BLaER1 treated with 17β-estradiol and CSF1 and Interleukin-3, amounts not matched to agents 10 nM and 100 nM (cell line): ENCODE data around the gene SVIL.
"Not testable (repeated sequence)": the region's sequence is repeated elsewhere in the genome, so short reads cannot be mapped to it uniquely, and the experiment has no call there.

Source experiments
- H3K27ac ChIP-seq, 11 experiments: shearing (Covaris generic); formaldehyde crosslinking; 2 replicates each; pipeline ENCODE4 v1.8.1; 2022
- H3K27me3 ChIP-seq, 11 experiments: shearing (Covaris generic); formaldehyde crosslinking; 2 replicates each; pipeline ENCODE4 v1.8.1; 2022
- H3K36me3 ChIP-seq, 11 experiments: shearing (Covaris generic); formaldehyde crosslinking; 2 replicates each; pipeline ENCODE4 v1.8.1; 2022
- H3K4me1 ChIP-seq, 10 experiments: shearing (Covaris generic); formaldehyde crosslinking; 2 replicates each; pipeline ENCODE4 v1.8.1; 2022
- H3K4me2 ChIP-seq, 11 experiments: shearing (Covaris generic); formaldehyde crosslinking; 2 replicates each; pipeline ENCODE4 v1.8.1; 2022
- H3K4me3 ChIP-seq, 10 experiments: shearing (Covaris generic); formaldehyde crosslinking; 2 replicates each; pipeline ENCODE4 v1.8.1; 2022
- H3K9ac ChIP-seq, 11 experiments: shearing (Covaris generic); formaldehyde crosslinking; 2 replicates each; pipeline ENCODE4 v1.8.1; 2022
- H3K9me3 ChIP-seq, 11 experiments: shearing (Covaris generic); formaldehyde crosslinking; replicated peaks in 1 of 11; 2 replicates each; pipeline ENCODE4 v1.8.1; 2022
- H4K20me1 ChIP-seq, 11 experiments: shearing (Covaris generic); formaldehyde crosslinking; 2 replicates each; pipeline ENCODE4 v1.8.1; 2022
- Cebpa-rat ChIP-seq, 11 experiments: shearing (Covaris generic); IDR thresholded peaks; 2 replicates each; pipeline ENCODE4 v1.8.1; 2022

Gene SVIL

DNA sequence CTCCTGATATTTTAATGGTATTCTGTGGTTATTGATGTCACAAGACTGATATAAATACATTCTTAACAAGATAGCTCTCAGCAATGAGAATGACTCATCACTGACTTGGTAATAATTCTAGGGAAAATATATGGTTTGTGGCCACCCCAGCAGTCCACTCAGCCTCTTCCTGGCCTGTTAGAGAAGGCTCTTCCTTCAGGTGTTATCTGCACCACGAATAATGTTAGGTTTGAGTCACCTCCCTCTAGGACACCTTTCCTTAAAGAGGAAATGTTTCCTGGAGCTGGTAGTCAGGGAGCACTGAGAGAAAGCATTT is 163.3 kb downstream of the SVIL start:
- Histone ChIP-seq H3K4me1 (peaks cover 0 to 16% (median 11%) of the 10 kb centered on the region in 10 experiments; a peak in 12 of 20 replicates), H3K9me3 (no peaks in the 10 kb centered on the region), H3K9ac (no peak overlapping the region), H3K4me2 (peak overlapping the region in 4 of 11 experiments; percentile 24 to 57 (median 33); a peak in 7 of 22 replicates), H3K27ac (no peak overlapping the region), H3K4me3 (no peak overlapping the region), H3K36me3 (peaks cover 37 to 73% (median 57%) of the 10 kb centered on the region in 11 experiments; a peak in 21 of 22 replicates), H3K27me3 (no peaks in the 10 kb centered on the region), H4K20me1 (peaks cover 0 to 5% (median 0%) of the 10 kb centered on the region in 11 experiments; a peak in 3 of 22 replicates)
- no peak for TF ChIP-seq Cebpa-rat (IDR thresholded peaks at IDR 0.05)

DNA sequence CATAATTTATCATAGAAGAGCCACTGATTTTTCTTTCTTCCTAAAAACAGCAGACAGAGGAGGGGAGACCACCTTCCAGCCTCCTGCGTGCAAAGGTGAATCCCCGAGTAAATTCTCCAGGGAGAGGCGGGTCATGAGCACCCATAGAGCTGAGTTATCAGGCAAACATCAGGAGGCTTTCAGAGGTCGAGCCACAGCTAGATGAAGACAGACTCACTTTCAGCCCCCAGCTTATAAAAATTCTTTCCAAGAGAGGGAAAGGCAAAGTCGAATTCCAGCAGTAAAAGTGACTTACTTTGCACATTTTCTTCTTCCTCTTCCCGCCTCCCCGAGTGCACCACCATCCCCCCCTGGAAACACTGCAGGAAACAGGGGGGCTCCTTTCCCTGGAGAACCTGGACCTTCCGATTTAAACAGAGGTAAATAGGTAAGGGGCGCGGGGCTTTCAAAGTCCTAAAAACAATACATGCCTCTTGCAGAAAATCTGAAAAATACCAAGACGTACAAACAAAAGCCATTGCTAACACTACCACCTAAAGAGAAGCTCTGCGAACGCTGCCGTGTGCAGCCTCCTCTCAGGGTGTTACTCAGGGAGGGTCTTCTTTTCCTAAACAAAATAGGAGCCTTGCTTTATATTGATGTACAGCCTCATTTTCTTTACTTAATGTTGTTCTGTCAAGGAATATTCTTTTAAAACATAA is 163.8 kb downstream of the SVIL start:
- no peaks in the 10 kb centered on the region for H3K27me3 ChIP-seq
- no peaks in the 10 kb centered on the region for H3K9me3 ChIP-seq
- H3K27ac ChIP-seq = peak overlapping the region in 1 of 11 experiments; percentile 20; a peak in 1 of 22 replicates
- H3K4me2 ChIP-seq = peak overlapping the region in 4 of 11 experiments; percentile 24 to 57 (median 33); a peak in 8 of 22 replicates
- H3K4me1 ChIP-seq = peaks cover 0 to 16% (median 11%) of the 10 kb centered on the region in 10 experiments; a peak in 12 of 20 replicates
- H3K4me3 ChIP-seq = no peak overlapping the region
- no peak overlapping the region for H3K9ac ChIP-seq
- TF ChIP-seq Cebpa-rat (IDR thresholded peaks at IDR 0.05) = no peak
- peaks cover 0 to 5% (median 0%) of the 10 kb centered on the region in 11 experiments; a peak in 3 of 22 replicates for H4K20me1 ChIP-seq
- peaks cover 37 to 75% (median 57%) of the 10 kb centered on the region in 11 experiments; a peak in 21 of 22 replicates for H3K36me3 ChIP-seq

DNA sequence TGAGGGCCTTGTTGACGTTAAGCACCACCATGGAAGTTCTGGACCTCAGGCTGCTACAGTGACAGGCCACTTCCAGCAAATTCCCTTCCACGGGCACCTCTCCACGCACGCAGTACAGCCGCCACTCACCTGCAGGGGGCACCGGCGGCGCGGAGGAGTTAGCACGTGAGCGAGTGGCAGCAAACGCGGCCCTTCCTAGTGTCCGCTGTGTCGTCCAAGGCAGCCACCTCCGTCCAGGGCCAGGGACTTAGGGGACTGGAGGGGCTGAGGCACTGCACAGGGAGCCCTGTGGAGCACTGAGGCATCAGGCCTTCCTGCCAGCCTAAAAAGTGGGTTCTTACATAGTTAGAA is 164.4 kb downstream of the SVIL start:
- H3K36me3 ChIP-seq = peaks cover 38 to 77% (median 60%) of the 10 kb centered on the region in 11 experiments; a peak in 21 of 22 replicates
- H3K27me3 ChIP-seq = no peaks in the 10 kb centered on the region
- H3K9me3 ChIP-seq = no peaks in the 10 kb centered on the region
- peaks cover 0 to 16% (median 11%) of the 10 kb centered on the region in 10 experiments; a peak in 12 of 20 replicates for H3K4me1 ChIP-seq
- H4K20me1 ChIP-seq = peaks cover 0 to 5% (median 0%) of the 10 kb centered on the region in 11 experiments; a peak in 3 of 22 replicates
- no peak overlapping the region for H3K4me2 ChIP-seq
- H3K4me3 ChIP-seq = no peak overlapping the region
- H3K27ac ChIP-seq = no peak overlapping the region
- no peak overlapping the region for H3K9ac ChIP-seq
- TF ChIP-seq Cebpa-rat (IDR thresholded peaks at IDR 0.05) = no peak

DNA sequence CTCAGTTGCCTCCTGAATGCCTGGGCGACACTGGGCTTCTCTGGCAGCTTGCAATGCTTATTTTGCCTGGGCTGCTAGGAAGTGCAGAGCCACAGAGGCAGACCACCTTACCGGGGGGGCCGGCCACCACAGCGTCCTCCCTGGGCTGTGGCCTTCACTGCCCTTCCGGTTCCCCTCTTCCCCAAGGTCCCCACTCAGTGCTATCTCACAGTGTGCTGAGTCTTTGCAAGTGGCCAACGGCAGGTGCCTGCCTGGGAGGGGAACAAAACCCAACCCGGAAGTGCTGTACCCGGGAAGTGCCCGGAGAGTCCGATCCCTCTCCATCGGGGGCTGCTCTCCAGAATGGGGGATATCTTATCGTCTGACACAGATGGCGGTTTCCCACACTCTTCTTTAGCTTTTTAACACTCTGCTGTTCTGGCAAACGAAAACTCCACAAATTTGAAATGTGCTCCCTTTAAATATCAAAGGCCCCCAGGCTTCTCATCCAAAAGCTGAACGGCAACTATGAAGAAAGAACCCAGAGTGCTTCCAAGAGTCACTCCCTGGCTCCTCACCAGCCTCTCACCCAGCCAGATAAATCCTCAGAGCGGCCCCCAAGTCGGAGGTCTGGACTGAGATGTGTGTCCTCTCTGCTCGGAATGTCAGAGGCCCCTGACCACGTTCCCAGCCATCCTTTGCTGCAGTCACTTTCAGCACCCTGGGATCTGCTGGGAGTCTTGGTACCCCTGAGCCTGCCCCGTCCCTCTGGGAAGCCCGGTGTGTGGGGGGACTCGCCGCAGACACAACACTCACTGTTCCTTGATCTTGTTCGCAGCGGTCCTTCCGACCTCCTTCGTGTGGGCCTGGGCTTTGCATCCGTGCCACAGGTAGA is 165.1 kb downstream of the SVIL start:
- 0 out of 22 replicates have a peak, but pooled peaks cover 0 to 4% (median 0%) of the 10 kb centered on the region in 11 experiments for H3K9me3 ChIP-seq
- no peaks in the 10 kb centered on the region for H3K27me3 ChIP-seq
- H3K36me3 ChIP-seq = peaks cover 44 to 83% (median 65%) of the 10 kb centered on the region in 11 experiments; a peak in 21 of 22 replicates
- peaks cover 0 to 16% (median 11%) of the 10 kb centered on the region in 10 experiments; a peak in 12 of 20 replicates for H3K4me1 ChIP-seq
- H3K9ac ChIP-seq = no peak overlapping the region
- no peak overlapping the region for H3K27ac ChIP-seq
- no peak overlapping the region for H3K4me2 ChIP-seq
- H4K20me1 ChIP-seq = peaks cover 0 to 4% (median 0%) of the 10 kb centered on the region in 11 experiments; a peak in 3 of 22 replicates
- no peak overlapping the region for H3K4me3 ChIP-seq
- TF ChIP-seq Cebpa-rat (IDR thresholded peaks at IDR 0.05) = no peak

DNA sequence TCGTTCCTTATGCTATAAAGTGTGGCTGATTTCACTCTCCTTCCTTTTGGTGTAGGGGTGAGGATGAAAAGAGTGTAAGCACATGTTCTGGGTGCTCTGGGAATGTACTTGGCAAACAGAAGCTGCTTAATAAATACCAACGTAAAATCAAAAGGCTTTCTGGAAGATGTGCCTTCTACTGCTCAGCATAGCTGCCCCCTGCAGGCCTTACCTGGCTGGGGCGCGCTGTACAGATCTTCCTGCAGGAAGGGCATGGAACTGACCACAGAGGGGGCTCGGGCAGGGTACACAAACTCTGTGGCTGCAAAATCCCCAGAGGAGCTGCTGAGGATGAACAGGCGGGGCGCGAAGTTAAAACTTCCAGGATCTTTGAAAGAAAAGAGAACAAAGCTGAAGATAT is 169.4 kb downstream of the SVIL start:
- Histone ChIP-seq H3K4me3 (no peak overlapping the region), H3K4me1 (peaks cover 0 to 14% (median 10%) of the 10 kb centered on the region in 10 experiments; a peak in 15 of 20 replicates), H3K4me2 (no peak overlapping the region), H3K36me3 (peaks cover 25 to 90% (median 67%) of the 10 kb centered on the region in 11 experiments), H3K9ac (no peak overlapping the region), H3K9me3 (peaks cover 4 to 11% (median 8%) of the 10 kb centered on the region in 11 experiments), H3K27me3 (no peaks in the 10 kb centered on the region), H3K27ac (no peak overlapping the region), H4K20me1 (peaks cover 0 to 4% (median 0%) of the 10 kb centered on the region in 11 experiments; a peak in 3 of 22 replicates)
- no peak for TF ChIP-seq Cebpa-rat (IDR thresholded peaks at IDR 0.05)

DNA sequence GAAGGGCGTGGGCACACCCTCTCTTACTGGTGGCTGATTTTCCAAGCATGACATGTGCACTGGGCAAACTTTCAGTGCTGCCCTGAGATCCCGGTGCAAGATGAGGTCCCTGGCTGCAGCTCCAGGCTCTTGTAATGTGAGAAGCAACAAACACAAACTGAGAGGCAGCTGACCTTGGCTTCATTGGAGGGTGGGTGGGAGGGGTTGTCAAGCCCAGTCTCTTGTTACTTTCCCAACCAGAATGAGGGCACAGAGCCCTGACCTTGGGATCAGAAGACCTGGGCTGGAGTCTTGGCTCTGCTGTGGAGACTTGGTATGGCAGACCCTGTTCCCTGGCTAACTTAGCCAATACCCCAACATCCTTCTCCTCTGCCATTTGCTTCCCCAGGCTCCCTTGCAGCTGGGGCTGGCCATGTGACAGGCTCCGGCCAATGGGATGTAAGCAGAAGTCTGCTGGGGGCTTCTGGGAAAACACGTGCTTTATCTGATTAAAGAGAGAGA is 170.1 kb downstream of the SVIL start:
- H3K9ac ChIP-seq, H3K4me3 ChIP-seq, H3K27ac ChIP-seq, H3K4me2 ChIP-seq, H3K27me3 ChIP-seq, H4K20me1 ChIP-seq: not testable (repeated sequence)
- peaks cover 31 to 90% (median 67%) of the 10 kb centered on the region in 11 experiments for H3K36me3 ChIP-seq
- H3K9me3 ChIP-seq = peaks cover 11 to 17% (median 14%) of the 10 kb centered on the region in 11 experiments
- peaks cover 0 to 14% (median 10%) of the 10 kb centered on the region in 10 experiments; a peak in 15 of 20 replicates for H3K4me1 ChIP-seq

DNA sequence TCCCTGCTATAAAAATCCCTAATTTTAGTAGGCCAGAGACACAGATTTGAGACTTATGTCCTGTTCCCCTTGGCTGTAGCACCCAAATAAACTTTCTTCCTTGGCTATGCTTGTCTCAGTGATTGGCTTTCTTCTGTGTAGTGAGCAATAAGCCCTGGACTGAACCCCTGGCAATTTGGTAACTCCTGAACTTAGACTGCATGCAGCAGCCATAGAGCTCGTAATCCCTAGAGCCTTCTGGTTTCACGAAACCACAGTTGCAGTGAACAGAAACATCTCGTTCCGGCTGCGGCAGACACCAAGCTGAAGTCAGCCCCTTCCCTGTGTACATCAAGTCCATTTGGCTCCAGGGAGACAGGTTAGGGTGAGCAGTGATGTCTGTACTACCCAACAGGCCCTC is 173.7 kb downstream of the SVIL start:
- Histone ChIP-seq H3K27ac (peak overlapping the region in 1 of 11 experiments; percentile 5; a peak in 1 of 22 replicates), H3K9me3 (peaks cover 16 to 25% (median 21%) of the 10 kb centered on the region in 11 experiments), H3K4me3 (peak overlapping the region in 3 of 10 experiments; percentile 11 to 33 (median 21); a peak in 1 of 20 replicates), H3K27me3 (no peaks in the 10 kb centered on the region), H3K36me3 (peaks cover 38 to 94% (median 71%) of the 10 kb centered on the region in 11 experiments), H4K20me1 (peaks cover 0 to 4% (median 0%) of the 10 kb centered on the region in 11 experiments; a peak in 3 of 22 replicates), H3K9ac (no peak overlapping the region), H3K4me1 (peaks cover 0 to 14% (median 10%) of the 10 kb centered on the region in 10 experiments; a peak in 15 of 20 replicates), H3K4me2 (peak overlapping the region in 9 of 11 experiments; percentile 33 to 61 (median 53); a peak in 16 of 22 replicates)
- TF ChIP-seq Cebpa-rat (IDR thresholded peaks at IDR 0.05) = peak in 3 of 11 experiments; percentile 52 to 79 (median 60); a peak in 4 of 22 replicates

DNA sequence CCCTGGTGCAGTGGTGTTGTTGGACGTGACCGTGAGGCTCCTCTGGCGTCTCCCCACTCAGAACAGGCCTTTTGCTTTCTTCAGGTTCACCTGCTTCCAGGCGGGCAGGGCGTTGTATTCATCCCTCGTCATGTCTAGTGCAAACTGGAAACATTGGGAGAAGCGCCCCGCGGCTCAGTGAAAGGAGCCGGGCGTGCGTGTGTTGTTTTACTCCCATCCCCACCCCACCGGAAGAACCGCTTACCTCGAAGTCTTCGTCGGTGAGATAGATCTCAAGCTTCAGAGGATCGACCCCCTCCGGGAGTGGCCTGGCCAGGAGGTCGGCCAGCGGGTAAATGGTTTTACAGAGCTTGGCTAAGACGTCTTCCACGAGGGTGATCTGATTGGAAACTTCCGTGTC is 176.6 kb downstream of the SVIL start:
- Histone ChIP-seq H3K9me3 (peaks cover 16 to 25% (median 21%) of the 10 kb centered on the region in 11 experiments), H3K4me1 (peaks cover 0 to 14% (median 10%) of the 10 kb centered on the region in 10 experiments; a peak in 15 of 20 replicates), H3K36me3 (peaks cover 32 to 77% (median 56%) of the 10 kb centered on the region in 11 experiments)
- not testable (repeated sequence) for H3K4me3 ChIP-seq, H3K27ac ChIP-seq, H3K4me2 ChIP-seq, H3K9ac ChIP-seq, H4K20me1 ChIP-seq, H3K27me3 ChIP-seq
